Right lobe of liver (tissue), 4 donors: Measurements from ENCODE around the gene INSYN1.

ENCODE experiments used
- CTCF ChIP-seq, 4 donors: fragments of 200-600 bp in 3 of 4; fragments of 450-650 bp in 1 of 4; IDR thresholded peaks; one replicate each; pipeline versions ENCODE4 v1.5.1 to v1.8.0; 2016 to 2022; ENCODE audit warnings: antibody characterized with exemption in 4 of 4, mild to moderate bottlenecking in 2 of 4
- POLR2A ChIP-seq: fragments of 450-650 bp; IDR thresholded peaks from one replicate; pipeline ENCODE4 v1.6.1; 2017; ENCODE audit warnings: antibody characterized with exemption, mild to moderate bottlenecking
- donor health status: DM: no; HTN: no; CAD: no.
- donor health status: DM: no; HTN: no; CAD: no.
- donor health status: DM: no; HTN: yes; CAD: no.

- TF ChIP-seq CTCF (IDR thresholded peaks at IDR 0.05), result no peak
- TF ChIP-seq POLR2A, result no peak
Measured at GRCh38 chr15:73758461-73758860, 5.3 kb upstream of the INSYN1 start.
